Breast epithelium (tissue), 3 donors: Measurements from ENCODE around the gene CCSER1.
"Not testable (repeated sequence)": the region's sequence is repeated elsewhere in the genome, so short reads cannot be mapped to it uniquely, and the experiment has no call there.

ENCODE experiments used
- CTCF ChIP-seq, 3 donors: fragments of 450-650 bp; IDR thresholded peaks; one replicate each; pipeline ENCODE4 v1.5.1; 2016 to 2017; ENCODE audit warnings: antibody characterized with exemption in 3 of 3, mild to moderate bottlenecking in 3 of 3, moderate library complexity in 3 of 3
- POLR2A ChIP-seq: fragments of 450-650 bp; IDR thresholded peaks from one replicate; pipeline ENCODE4 v1.6.1; 2016; ENCODE audit warnings: antibody characterized with exemption, mild to moderate bottlenecking, moderate library complexity

- TF ChIP-seq CTCF (IDR thresholded peaks at IDR 0.05); POLR2A: not testable (repeated sequence)
Measured at GRCh38 chr4:91356496-91356895, 1229.3 kb downstream of the CCSER1 start.
